HL-60 (cell line): ENCODE data around the gene NHLRC3.

ENCODE experiments used
- CTCF ChIP-seq: IDR thresholded peaks from one replicate; pipeline ENCODE4 v1.5.1; 2011; ENCODE audit warnings: low read length, control low read depth, inconsistent platforms; ENCODE audit not compliant: insufficient read depth
- GABPA ChIP-seq: IDR thresholded peaks from 2 replicates; pipeline ENCODE4 v1.6.1; 2012; ENCODE audit warnings: low read depth

GRCh38 chr13:38990693-38991092 is 47.6 kb upstream of the NHLRC3 start, which contains the start of gene STOML3:
- TF ChIP-seq CTCF, result no peak
- TF ChIP-seq GABPA, result no peak
